Neural cell (in vitro differentiated cells): ENCODE data around the gene ACOT7. TPM values are rescaled to one million over a fixed set of nuclear protein-coding genes. Genes with fewer than 3 reads are reported as not detected.

Experiments used
- H2AFZ ChIP-seq: fragments of 200-600, 300-800 bp; sonication (generic), shearing (Covaris generic); 2 replicates; pipeline ENCODE4 v1.6.0; 2014; ENCODE audit warnings: low read depth, mild to moderate bottlenecking, antibody characterized with exemption, low read length, moderate library complexity
- H3F3A ChIP-seq: fragments of 200-600 bp; shearing (Covaris generic); 2 replicates; pipeline ENCODE4 v1.6.1; 2016; ENCODE audit warnings: mild to moderate bottlenecking, moderate library complexity, mixed read lengths, antibody characterized with exemption, low read length; ENCODE audit not compliant: insufficient read depth, poor library complexity, severe bottlenecking
- H3K27ac ChIP-seq: fragments of 200-600, 300-800 bp; sonication (generic), shearing (Covaris generic); 2 replicates; pipeline ENCODE4 v1.5.1; 2014; ENCODE audit warnings: mild to moderate bottlenecking, low read length, moderate library complexity
- H3K27me3 ChIP-seq: fragments of 300-800, 200-600 bp; sonication (generic), shearing (Covaris generic); 2 replicates; pipeline ENCODE4 v1.6.0; 2014; ENCODE audit warnings: mild to moderate bottlenecking, low read depth, low read length, moderate library complexity; ENCODE audit not compliant: insufficient read depth
- H3K36me3 ChIP-seq: fragments of 300-800, 200-600 bp; sonication (generic), shearing (Covaris generic); 2 replicates; pipeline ENCODE4 v1.5.1; 2014; ENCODE audit warnings: mild to moderate bottlenecking, antibody characterized with exemption, low read length, moderate library complexity; ENCODE audit not compliant: insufficient read depth
- H3K4me2 ChIP-seq: fragments of 300-800, 200-600 bp; sonication (generic), shearing (Covaris generic); 2 replicates; pipeline ENCODE4 v1.6.0; 2014; ENCODE audit warnings: mild to moderate bottlenecking, low read length
- H3K4me3 ChIP-seq: fragments of 300-800, 200-600 bp; sonication (generic), shearing (Covaris generic); 2 replicates; pipeline ENCODE4 v1.5.1; 2014; ENCODE audit warnings: mild to moderate bottlenecking, low read length, moderate library complexity
- H3K79me2 ChIP-seq: fragments of 200-600 bp; shearing (Covaris generic); replicated peaks from 2 replicates; pipeline ENCODE4 v1.6.0; 2014; ENCODE audit warnings: mild to moderate bottlenecking, low read length, moderate library complexity; ENCODE audit not compliant: insufficient read depth
- H3K9ac ChIP-seq: fragments of 300-800, 200-600 bp; sonication (generic), shearing (Covaris generic); 2 replicates; pipeline ENCODE4 v1.6.1; 2016; ENCODE audit warnings: mild to moderate bottlenecking, low read length, mixed read lengths
- H3K9me2 ChIP-seq: fragments of 200-600 bp; shearing (Covaris generic); 2 replicates; pipeline ENCODE4 v1.6.1; 2016; ENCODE audit warnings: mild to moderate bottlenecking, low read length, mixed read lengths; ENCODE audit not compliant: insufficient read depth
- H3K9me3 ChIP-seq: fragments of 200-600, 300-800 bp; sonication (generic), shearing (Covaris generic); 2 replicates; pipeline ENCODE4 v1.6.1; 2016; ENCODE audit warnings: mild to moderate bottlenecking, mixed run types, low read length, moderate library complexity, mixed read lengths
- H4K20me1 ChIP-seq: fragments of 200-600 bp; shearing (Covaris generic); 2 replicates; pipeline ENCODE4 v1.6.1; 2016; ENCODE audit warnings: mild to moderate bottlenecking, mixed run types; ENCODE audit not compliant: insufficient read depth
- CTCF ChIP-seq: fragments of 450-650 bp; IDR thresholded peaks from 2 replicates; pipeline ENCODE4 v1.5.1; 2014; ENCODE audit warnings: antibody characterized with exemption, mild to moderate bottlenecking, moderate library complexity; ENCODE audit not compliant: poor library complexity, severe bottlenecking
- EP300 ChIP-seq: fragments of 450-650 bp; conservative IDR thresholded peaks from 2 replicates; pipeline ENCODE4 v1.6.1; 2014; ENCODE audit warnings: antibody characterized with exemption, mild to moderate bottlenecking, moderate library complexity; ENCODE audit not compliant: poor library complexity, severe bottlenecking
- EZH2 ChIP-seq: fragments of 200-600, 300-800 bp; shearing (Covaris generic), sonication (generic); IDR thresholded peaks from 2 replicates; pipeline ENCODE4 v1.6.1; 2014; ENCODE audit warnings: antibody characterized with exemption, low read length, borderline replicate concordance, mild to moderate bottlenecking; ENCODE audit not compliant: insufficient read depth, poor library complexity, severe bottlenecking
- MXI1 ChIP-seq: fragments of 450-650 bp; conservative IDR thresholded peaks from 2 replicates; pipeline ENCODE4 v1.6.1; 2014; ENCODE audit warnings: antibody characterized with exemption, mild to moderate bottlenecking; ENCODE audit not compliant: poor library complexity, severe bottlenecking
- POLR2AphosphoS5 ChIP-seq: IDR thresholded peaks from 2 replicates; pipeline ENCODE4 v1.6.1; 2012
- RAD21 ChIP-seq: fragments of 450-650 bp; conservative IDR thresholded peaks from 2 replicates; pipeline ENCODE4 v1.6.1; 2014; ENCODE audit warnings: antibody characterized with exemption, mild to moderate bottlenecking, moderate library complexity
- REST ChIP-seq: IDR thresholded peaks from 2 replicates; pipeline ENCODE4 v1.6.1; 2012; ENCODE audit warnings: borderline replicate concordance
- SMC3 ChIP-seq: fragments of 450-650 bp; conservative IDR thresholded peaks from 2 replicates; pipeline ENCODE4 v1.6.1; 2014; ENCODE audit warnings: antibody characterized with exemption, mild to moderate bottlenecking, moderate library complexity; ENCODE audit not compliant: poor library complexity
- TAF1 ChIP-seq: IDR thresholded peaks from 2 replicates; pipeline ENCODE4 v1.6.1; 2012; ENCODE audit warnings: low read depth
- polyA minus RNA-seq: library from RNA; depleted of rRNA, polyadenylated mRNA; stranded (reverse); fragments of >200 nt; gene quantifications from 2 replicates; pipeline ENCODE4 v1.2.3, GENCODE V29; 2014
- polyA plus RNA-seq: library from polyadenylated mRNA; depleted of rRNA; stranded (reverse); fragments of >200 nt; gene quantifications from 2 replicates; pipeline ENCODE4 v1.2.3, GENCODE V29; 2014

The ACOT7 gene, protein sequence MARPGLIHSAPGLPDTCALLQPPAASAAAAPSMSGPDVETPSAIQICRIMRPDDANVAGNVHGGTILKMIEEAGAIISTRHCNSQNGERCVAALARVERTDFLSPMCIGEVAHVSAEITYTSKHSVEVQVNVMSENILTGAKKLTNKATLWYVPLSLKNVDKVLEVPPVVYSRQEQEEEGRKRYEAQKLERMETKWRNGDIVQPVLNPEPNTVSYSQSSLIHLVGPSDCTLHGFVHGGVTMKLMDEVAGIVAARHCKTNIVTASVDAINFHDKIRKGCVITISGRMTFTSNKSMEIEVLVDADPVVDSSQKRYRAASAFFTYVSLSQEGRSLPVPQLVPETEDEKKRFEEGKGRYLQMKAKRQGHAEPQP
- polyA plus RNA-seq (101 TPM in 2 replicates), polyA minus RNA-seq (60.1 and 74.8 TPM in 2 replicates)

DNA sequence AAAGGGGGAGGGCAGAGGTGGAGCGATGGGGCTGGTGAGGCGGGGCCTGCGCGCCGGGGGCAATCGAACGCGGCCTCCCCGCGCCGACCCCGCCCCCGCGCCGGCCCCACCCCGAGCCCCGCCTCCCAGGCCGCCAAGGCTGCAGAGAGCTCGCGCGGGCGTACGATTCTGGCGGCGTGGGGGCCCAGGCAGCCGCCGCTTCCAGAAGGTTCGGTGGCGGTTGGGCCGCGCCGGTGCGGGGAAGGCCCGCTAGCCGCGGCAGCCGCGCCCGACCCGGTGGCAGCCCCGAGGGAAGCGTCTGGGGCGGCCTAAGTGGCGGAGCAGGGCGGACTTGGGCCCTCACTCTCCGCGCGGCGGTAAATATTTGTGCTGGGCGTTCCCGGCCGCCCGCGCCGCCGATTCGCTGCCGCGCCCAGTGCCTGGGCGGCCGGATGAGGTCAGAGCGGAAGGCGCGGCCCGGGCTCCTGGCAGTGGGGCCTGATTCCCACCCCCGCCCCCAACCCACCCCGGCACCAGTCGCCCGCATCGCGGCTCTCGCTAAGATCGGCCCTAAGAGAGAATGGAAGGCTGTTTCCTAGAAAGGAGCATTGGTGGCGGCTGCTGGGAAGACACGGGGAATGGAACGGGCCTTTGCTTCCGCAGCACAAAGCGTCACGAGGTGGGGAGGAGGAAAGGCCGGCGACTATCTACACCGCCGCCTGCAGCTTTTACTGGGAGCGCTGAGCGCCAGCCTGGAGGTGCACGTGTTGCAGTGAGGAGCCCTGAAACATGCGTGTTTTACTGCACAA lies at the start of gene ACOT7:
ACOT7 (minus strand) TSS at position 368 of the 788 bp plus-strand sequence. CDS start 368 bp downstream, outside the sequence.
- Histone ChIP-seq H3K4me2 (peak within 1 kb of the TSS; percentile 99), H3K27me3 (no peaks in the 10 kb centered on the region), H3K27ac (peak within 1 kb of the TSS; percentile 83), H3K79me2 (peaks cover 26% of the 10 kb centered on the region), H3K9me3 (no peaks in the 10 kb centered on the region), H3K9me2 (no peaks in the 10 kb centered on the region), H4K20me1 (no peaks in the 10 kb centered on the region), H3K36me3 (no peaks in the 10 kb centered on the region), H3K9ac (peak within 1 kb of the TSS; percentile 90), H3F3A (no peaks in the 10 kb centered on the region), H3K4me3 (peak within 1 kb of the TSS; percentile 90), H2AFZ (peak within 1 kb of the TSS; percentile 36)
- TF ChIP-seq EZH2 (no peak), CTCF (peak; percentile 60), RAD21 (peak; percentile 59), SMC3 (peak; percentile 61), TAF1 (peak; percentile 63), EP300 (peak; percentile 37), MXI1 (peak; percentile 97), REST (peak; percentile 91), POLR2AphosphoS5 (peak; percentile 88)

- Histone ChIP-seq H3K27ac (no peak overlapping the region), H3K9ac (no peak overlapping the region), H3K9me3 (no peaks in the 10 kb centered on the region), H2AFZ (no peak overlapping the region), H3K9me2 (no peaks in the 10 kb centered on the region), H3F3A (no peaks in the 10 kb centered on the region), H4K20me1 (no peaks in the 10 kb centered on the region), H3K27me3 (peaks cover 20% of the 10 kb centered on the region), H3K36me3 (no peaks in the 10 kb centered on the region), H3K79me2 (no peaks in the 10 kb centered on the region), H3K4me2 (no peak overlapping the region), H3K4me3 (no peak overlapping the region)
- TF ChIP-seq EP300 (no peak), POLR2AphosphoS5 (no peak), REST (no peak), RAD21 (no peak), TAF1 (no peak), MXI1 (no peak), SMC3 (no peak), EZH2 (no peak), CTCF (no peak)
Observed at GRCh38 chr1:6441586-6441985, 48.0 kb upstream of the ACOT7 start.
